H1 (cell line): ENCODE data around the gene NSL1. TPM values are rescaled to one million over a fixed set of nuclear protein-coding genes. Genes with fewer than 3 reads are reported as not detected.

ENCODE experiments used
- CTCF ChIP-seq, 3 experiments: IDR thresholded peaks; 1 replicate in 2 of 3; 2 replicates in 1 of 3; pipeline versions ENCODE4 v1.5.1 to v1.6.1; 2011; ENCODE audit warnings: low read length in 3 of 3, mild to moderate bottlenecking in 3 of 3, inconsistent platforms in 2 of 3, low read depth in 1 of 3, moderate library complexity in 1 of 3; ENCODE audit not compliant: insufficient read depth in 1 of 3; ENCODE audit errors: control extremely low read depth in 1 of 3
- GTF2F1 ChIP-seq: IDR thresholded peaks from 2 replicates; pipeline ENCODE4 v1.6.1; 2012; ENCODE audit warnings: low read depth, low read length, improper control_type of control experiment, borderline replicate concordance
- POLR2AphosphoS5 ChIP-seq: IDR thresholded peaks from 2 replicates; pipeline ENCODE4 v1.6.1; 2011; ENCODE audit warnings: low read depth, low read length
- SIX5 ChIP-seq: IDR thresholded peaks from 2 replicates; pipeline ENCODE4 v1.6.1; 2011; ENCODE audit warnings: mild to moderate bottlenecking, low read depth, low read length
- TCF12 ChIP-seq: IDR thresholded peaks from 2 replicates; pipeline ENCODE4 v1.6.1; 2011; ENCODE audit warnings: low read depth, mild to moderate bottlenecking, low read length
- polyA plus RNA-seq, 7 experiments: library from polyadenylated mRNA; depleted of rRNA in 3 of 7; stranded (reverse) in 5 of 7; unstranded in 2 of 7; fragments of >200 nt in 5 of 7; fragments of 200-250 nt in 2 of 7; gene quantifications; 1 replicate in 5 of 7; 2 replicates in 1 of 7; 4 replicates in 1 of 7; pipeline versions ENCODE4 v1.2.1 to v1.2.3, GENCODE V29; 2011 to 2013; ENCODE audit warnings: missing spikeins in 2 of 7, mixed read lengths in 2 of 7
- total RNA-seq: library from RNA; stranded (reverse); fragmentation: NEBNext Ultra II Directional; extraction: Animal tissue kit (Norgen Biotek cat#: 25700); gene quantifications from 2 replicates; pipeline ENCODE4 v1.2.1, GENCODE V29; 2021
- TF ChIP-seq, protein P1 (sequence below): fragments of 300-600 bp; sonication (generic); IDR thresholded peaks from 2 replicates; pipeline ENCODE4 v1.7.1; 2012; ENCODE audit warnings: low read length, moderate library complexity, mild to moderate bottlenecking, inconsistent platforms; ENCODE audit not compliant: insufficient replicate concordance

The NSL1 gene
- total and polyA plus RNA-seq, 2 of the 8 experiments (the other 6 are each of a cell fraction or from before 2014, with no cell fraction given) = 25.4 to 51.7 TPM

- TF ChIP-seq GTF2F1 = no peak
- TF ChIP-seq SIX5 = no peak
- no peak for TF ChIP-seq TCF12
- TF ChIP-seq, protein P1, sequence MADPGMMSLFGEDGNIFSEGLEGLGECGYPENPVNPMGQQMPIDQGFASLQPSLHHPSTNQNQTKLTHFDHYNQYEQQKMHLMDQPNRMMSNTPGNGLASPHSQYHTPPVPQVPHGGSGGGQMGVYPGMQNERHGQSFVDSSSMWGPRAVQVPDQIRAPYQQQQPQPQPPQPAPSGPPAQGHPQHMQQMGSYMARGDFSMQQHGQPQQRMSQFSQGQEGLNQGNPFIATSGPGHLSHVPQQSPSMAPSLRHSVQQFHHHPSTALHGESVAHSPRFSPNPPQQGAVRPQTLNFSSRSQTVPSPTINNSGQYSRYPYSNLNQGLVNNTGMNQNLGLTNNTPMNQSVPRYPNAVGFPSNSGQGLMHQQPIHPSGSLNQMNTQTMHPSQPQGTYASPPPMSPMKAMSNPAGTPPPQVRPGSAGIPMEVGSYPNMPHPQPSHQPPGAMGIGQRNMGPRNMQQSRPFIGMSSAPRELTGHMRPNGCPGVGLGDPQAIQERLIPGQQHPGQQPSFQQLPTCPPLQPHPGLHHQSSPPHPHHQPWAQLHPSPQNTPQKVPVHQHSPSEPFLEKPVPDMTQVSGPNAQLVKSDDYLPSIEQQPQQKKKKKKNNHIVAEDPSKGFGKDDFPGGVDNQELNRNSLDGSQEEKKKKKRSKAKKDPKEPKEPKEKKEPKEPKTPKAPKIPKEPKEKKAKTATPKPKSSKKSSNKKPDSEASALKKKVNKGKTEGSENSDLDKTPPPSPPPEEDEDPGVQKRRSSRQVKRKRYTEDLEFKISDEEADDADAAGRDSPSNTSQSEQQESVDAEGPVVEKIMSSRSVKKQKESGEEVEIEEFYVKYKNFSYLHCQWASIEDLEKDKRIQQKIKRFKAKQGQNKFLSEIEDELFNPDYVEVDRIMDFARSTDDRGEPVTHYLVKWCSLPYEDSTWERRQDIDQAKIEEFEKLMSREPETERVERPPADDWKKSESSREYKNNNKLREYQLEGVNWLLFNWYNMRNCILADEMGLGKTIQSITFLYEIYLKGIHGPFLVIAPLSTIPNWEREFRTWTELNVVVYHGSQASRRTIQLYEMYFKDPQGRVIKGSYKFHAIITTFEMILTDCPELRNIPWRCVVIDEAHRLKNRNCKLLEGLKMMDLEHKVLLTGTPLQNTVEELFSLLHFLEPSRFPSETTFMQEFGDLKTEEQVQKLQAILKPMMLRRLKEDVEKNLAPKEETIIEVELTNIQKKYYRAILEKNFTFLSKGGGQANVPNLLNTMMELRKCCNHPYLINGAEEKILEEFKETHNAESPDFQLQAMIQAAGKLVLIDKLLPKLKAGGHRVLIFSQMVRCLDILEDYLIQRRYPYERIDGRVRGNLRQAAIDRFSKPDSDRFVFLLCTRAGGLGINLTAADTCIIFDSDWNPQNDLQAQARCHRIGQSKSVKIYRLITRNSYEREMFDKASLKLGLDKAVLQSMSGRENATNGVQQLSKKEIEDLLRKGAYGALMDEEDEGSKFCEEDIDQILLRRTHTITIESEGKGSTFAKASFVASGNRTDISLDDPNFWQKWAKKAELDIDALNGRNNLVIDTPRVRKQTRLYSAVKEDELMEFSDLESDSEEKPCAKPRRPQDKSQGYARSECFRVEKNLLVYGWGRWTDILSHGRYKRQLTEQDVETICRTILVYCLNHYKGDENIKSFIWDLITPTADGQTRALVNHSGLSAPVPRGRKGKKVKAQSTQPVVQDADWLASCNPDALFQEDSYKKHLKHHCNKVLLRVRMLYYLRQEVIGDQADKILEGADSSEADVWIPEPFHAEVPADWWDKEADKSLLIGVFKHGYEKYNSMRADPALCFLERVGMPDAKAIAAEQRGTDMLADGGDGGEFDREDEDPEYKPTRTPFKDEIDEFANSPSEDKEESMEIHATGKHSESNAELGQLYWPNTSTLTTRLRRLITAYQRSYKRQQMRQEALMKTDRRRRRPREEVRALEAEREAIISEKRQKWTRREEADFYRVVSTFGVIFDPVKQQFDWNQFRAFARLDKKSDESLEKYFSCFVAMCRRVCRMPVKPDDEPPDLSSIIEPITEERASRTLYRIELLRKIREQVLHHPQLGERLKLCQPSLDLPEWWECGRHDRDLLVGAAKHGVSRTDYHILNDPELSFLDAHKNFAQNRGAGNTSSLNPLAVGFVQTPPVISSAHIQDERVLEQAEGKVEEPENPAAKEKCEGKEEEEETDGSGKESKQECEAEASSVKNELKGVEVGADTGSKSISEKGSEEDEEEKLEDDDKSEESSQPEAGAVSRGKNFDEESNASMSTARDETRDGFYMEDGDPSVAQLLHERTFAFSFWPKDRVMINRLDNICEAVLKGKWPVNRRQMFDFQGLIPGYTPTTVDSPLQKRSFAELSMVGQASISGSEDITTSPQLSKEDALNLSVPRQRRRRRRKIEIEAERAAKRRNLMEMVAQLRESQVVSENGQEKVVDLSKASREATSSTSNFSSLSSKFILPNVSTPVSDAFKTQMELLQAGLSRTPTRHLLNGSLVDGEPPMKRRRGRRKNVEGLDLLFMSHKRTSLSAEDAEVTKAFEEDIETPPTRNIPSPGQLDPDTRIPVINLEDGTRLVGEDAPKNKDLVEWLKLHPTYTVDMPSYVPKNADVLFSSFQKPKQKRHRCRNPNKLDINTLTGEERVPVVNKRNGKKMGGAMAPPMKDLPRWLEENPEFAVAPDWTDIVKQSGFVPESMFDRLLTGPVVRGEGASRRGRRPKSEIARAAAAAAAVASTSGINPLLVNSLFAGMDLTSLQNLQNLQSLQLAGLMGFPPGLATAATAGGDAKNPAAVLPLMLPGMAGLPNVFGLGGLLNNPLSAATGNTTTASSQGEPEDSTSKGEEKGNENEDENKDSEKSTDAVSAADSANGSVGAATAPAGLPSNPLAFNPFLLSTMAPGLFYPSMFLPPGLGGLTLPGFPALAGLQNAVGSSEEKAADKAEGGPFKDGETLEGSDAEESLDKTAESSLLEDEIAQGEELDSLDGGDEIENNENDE = no peak
- no peak for TF ChIP-seq CTCF (IDR thresholded peaks at IDR 0.05; ENCODE audit: control extremely low read depth in 1 of 3, insufficient read depth in 1 of 3, low read depth in 1 of 3, low read length in 3 of 3)
- no peak for TF ChIP-seq POLR2AphosphoS5
Observed at GRCh38 chr1:212688341-212689047, 103.1 kb downstream of the NSL1 start (continued).
